Smooth muscle cell (in vitro differentiated cells): ENCODE results near the gene STN1. TPM values are rescaled to one million over a fixed set of nuclear protein-coding genes. Genes with fewer than 3 reads are reported as not detected.

ENCODE experiments used
- DNase-seq: peaks from one replicate; lab custom pipeline; 2025; ENCODE audit not compliant: unreplicated experiment; lab: John Stamatoyannopoulos, UW
- H2AFZ ChIP-seq: fragments of 200-600 bp; sonication (generic); 2 replicates; pipeline ENCODE4 v1.6.0; 2016; ENCODE audit warnings: antibody characterized with exemption, low read depth, mild to moderate bottlenecking
- H3F3A ChIP-seq: fragments of 200-600 bp; sonication (generic); 2 replicates; pipeline ENCODE4 v1.6.0; 2017; ENCODE audit warnings: antibody characterized with exemption, low read depth
- H3K27ac ChIP-seq: fragments of 200-600 bp; sonication (generic); 2 replicates; pipeline ENCODE4 v1.5.1; 2016; ENCODE audit warnings: low read depth, mild to moderate bottlenecking
- H3K27me3 ChIP-seq: fragments of 200-600 bp; sonication (generic); 2 replicates; pipeline ENCODE4 v1.6.1; 2016; ENCODE audit warnings: low read depth, mild to moderate bottlenecking
- H3K36me3 ChIP-seq: fragments of 200-600 bp; sonication (generic); 2 replicates; pipeline ENCODE4 v1.5.1; 2016; ENCODE audit warnings: low read depth
- H3K4me1 ChIP-seq: fragments of 200-600 bp; sonication (generic); 2 replicates; pipeline ENCODE4 v1.5.1; 2016; ENCODE audit warnings: low read depth
- H3K4me2 ChIP-seq: fragments of 200-600 bp; sonication (generic); 2 replicates; pipeline ENCODE4 v1.6.0; 2016; ENCODE audit warnings: mild to moderate bottlenecking
- H3K4me3 ChIP-seq: fragments of 200-600 bp; sonication (generic); 2 replicates; pipeline ENCODE4 v1.5.1; 2016; ENCODE audit warnings: mild to moderate bottlenecking
- H3K79me2 ChIP-seq: fragments of 200-600 bp; sonication (generic); 2 replicates; pipeline ENCODE4 v1.6.0; 2016; ENCODE audit warnings: low read depth, mild to moderate bottlenecking
- H3K9ac ChIP-seq: fragments of 200-600 bp; sonication (generic); 2 replicates; pipeline ENCODE4 v1.6.0; 2016; ENCODE audit warnings: low read depth
- H3K9me3 ChIP-seq: fragments of 200-600 bp; sonication (generic); replicated peaks from 2 replicates; pipeline ENCODE4 v1.5.1; 2016; ENCODE audit warnings: low read depth
- H4K20me1 ChIP-seq: fragments of 200-600 bp; sonication (generic); 2 replicates; pipeline ENCODE4 v1.6.0; 2016; ENCODE audit warnings: low read depth
- CTCF ChIP-seq: fragments of 200-600 bp; sonication (generic); IDR thresholded peaks from 2 replicates; pipeline ENCODE4 v1.5.1; 2017; ENCODE audit warnings: borderline replicate concordance, mild to moderate bottlenecking, antibody characterized with exemption; ENCODE audit not compliant: insufficient read depth, poor library complexity, severe bottlenecking
- WGBS: methylation state at CpG from one replicate; pipeline ENCODE4 v1.1.7; 2016; ENCODE audit warnings: low lambda C conversion rate; 5-methylcytosine and 5-hydroxymethylcytosine counted together
- polyA plus RNA-seq: library from polyadenylated mRNA; unstranded; fragments of >200 nt; fragmentation: Nextera tagmentation; extraction: Ambion mirVana; gene quantifications from 2 replicates; pipeline ENCODE4 v1.2.1, GENCODE V29; 2016
- total RNA-seq: library from RNA; depleted of rRNA; stranded (reverse); fragments of >200 nt; gene quantifications from 2 replicates; pipeline ENCODE4 v1.2.3, GENCODE V29; 2014

The STN1 gene
- total and polyA plus RNA-seq, 2 experiments from 2014 or later, result 34.9 to 38.6 TPM

GRCh38 chr10:103960103-103960502, 42.1 kb upstream of the STN1 start:
- no peaks in the 10 kb centered on the region for H3K36me3 ChIP-seq
- H3K4me3 ChIP-seq, result no peak overlapping the region
- no peaks in the 10 kb centered on the region for H3F3A ChIP-seq
- TF ChIP-seq CTCF, result no peak
- H2AFZ ChIP-seq, result no peak overlapping the region
- H3K4me1 ChIP-seq, result no peaks in the 10 kb centered on the region
- peaks cover 10% of the 10 kb centered on the region for H3K27me3 ChIP-seq
- WGBS, result 84% methylated on average over 3 of the region's 3 CpGs
- H3K79me2 ChIP-seq, result no peaks in the 10 kb centered on the region
- no peak overlapping the region for H3K27ac ChIP-seq
- H3K9me3 ChIP-seq, result no peaks in the 10 kb centered on the region
- H3K4me2 ChIP-seq, result no peak overlapping the region
- no peak for DNase-seq
- no peaks in the 10 kb centered on the region for H4K20me1 ChIP-seq
- no peak overlapping the region for H3K9ac ChIP-seq

DNA sequence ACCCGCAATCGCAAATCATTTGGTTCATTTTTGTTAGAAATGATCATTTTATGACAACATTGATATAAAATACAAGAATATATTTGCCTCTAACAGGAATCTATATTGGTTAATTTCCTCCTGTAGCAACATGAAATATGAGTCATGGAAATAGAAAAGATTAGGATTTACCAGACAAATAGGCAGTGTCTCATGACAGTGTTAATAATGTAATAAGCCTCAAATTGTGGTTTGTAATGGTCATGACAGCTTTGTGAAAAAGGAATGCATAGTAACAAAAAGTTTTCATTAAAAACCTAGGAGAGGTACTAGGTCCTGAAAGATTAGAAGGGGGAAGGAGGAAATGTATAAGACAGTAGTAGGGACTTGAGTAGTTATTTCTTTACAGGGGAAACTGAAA, 41.0 kb upstream of the STN1 start:
- TF ChIP-seq CTCF, result no peak
- Histone ChIP-seq H3K4me2 (no peak overlapping the region), H3F3A (no peaks in the 10 kb centered on the region), H3K9ac (no peak overlapping the region), H3K4me1 (no peaks in the 10 kb centered on the region), H3K9me3 (no peaks in the 10 kb centered on the region), H3K4me3 (no peak overlapping the region), H3K79me2 (no peaks in the 10 kb centered on the region), H3K36me3 (no peaks in the 10 kb centered on the region), H4K20me1 (no peaks in the 10 kb centered on the region), H3K27ac (no peak overlapping the region), H2AFZ (no peak overlapping the region), H3K27me3 (peaks cover 10% of the 10 kb centered on the region)
- DNase-seq, result no peak
- whole genome bisulfite sequencing, result 91% methylated on average over 2 of the region's 2 CpGs

- no peak for DNase-seq
- Histone ChIP-seq H3K4me2 (no peak overlapping the region), H3K27me3 (no peaks in the 10 kb centered on the region), H4K20me1 (no peaks in the 10 kb centered on the region), H3K4me1 (peaks cover 7% of the 10 kb centered on the region), H3K9ac (no peak overlapping the region), H3F3A (no peaks in the 10 kb centered on the region), H3K4me3 (no peak overlapping the region), H3K9me3 (no peaks in the 10 kb centered on the region), H3K27ac (no peak overlapping the region), H3K79me2 (no peaks in the 10 kb centered on the region), H2AFZ (no peak overlapping the region), H3K36me3 (no peaks in the 10 kb centered on the region)
- 100% methylated on average over 1 of the region's 1 CpG for WGBS
- no peak for TF ChIP-seq CTCF
Observed at GRCh38 chr10:103954543-103954942, 36.6 kb upstream of the STN1 start.

DNA sequence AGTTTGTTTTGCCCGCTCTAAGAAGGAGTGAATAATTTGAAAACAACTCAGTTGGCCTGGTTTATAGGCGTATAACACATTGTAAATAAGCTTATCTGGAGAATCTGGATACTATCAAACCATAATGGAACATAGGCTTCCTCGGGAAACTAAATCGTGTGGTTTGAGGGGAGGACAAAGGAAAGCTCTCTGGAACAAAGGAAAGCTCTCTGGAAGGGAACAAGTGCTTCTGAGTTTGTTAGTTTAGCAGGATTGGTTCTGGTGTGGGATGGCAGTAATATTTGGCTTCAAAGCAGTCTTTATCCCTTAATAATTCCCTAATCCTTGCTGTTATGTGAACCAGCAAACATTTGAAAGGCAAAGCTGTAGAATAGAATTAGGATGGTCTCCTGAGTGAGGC, 34.0 kb upstream of the STN1 start:
- Histone ChIP-seq H3K36me3 (no peaks in the 10 kb centered on the region), H3K4me1 (peaks cover 7% of the 10 kb centered on the region), H3K27me3 (no peaks in the 10 kb centered on the region), H3F3A (no peaks in the 10 kb centered on the region), H3K4me2 (no peak overlapping the region), H4K20me1 (no peaks in the 10 kb centered on the region), H3K27ac (no peak overlapping the region), H3K9me3 (no peaks in the 10 kb centered on the region), H2AFZ (peak overlapping the region; percentile 3), H3K9ac (no peak overlapping the region), H3K79me2 (no peaks in the 10 kb centered on the region), H3K4me3 (no peak overlapping the region)
- no peak for TF ChIP-seq CTCF
- no peak for DNase-seq
- 61% methylated on average over 4 of the region's 4 CpGs for WGBS
